ENCODE measurements around the gene FASN.

Gene FASN

DNA sequence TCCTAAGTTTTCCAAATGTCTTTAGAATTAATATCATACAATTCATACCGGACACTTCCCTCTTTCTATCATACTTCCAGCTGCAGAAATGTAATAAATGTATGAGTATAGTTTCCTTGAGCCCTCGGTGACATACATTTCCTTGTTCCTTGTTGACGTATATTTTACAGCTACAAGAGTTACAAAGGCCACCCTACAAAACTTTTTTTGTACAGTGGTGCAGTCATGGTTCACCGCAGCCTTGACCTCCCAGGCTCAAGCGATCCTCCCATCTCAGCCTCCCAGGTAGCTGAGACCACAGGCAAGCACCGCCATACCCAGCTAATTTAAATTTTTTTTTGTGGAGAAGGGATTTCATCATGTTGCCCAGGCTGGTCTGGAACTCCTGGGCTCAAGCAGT is 25.2 kb downstream of the FASN start:
- DNase-seq, result no peak

GRCh38 chr17:82070611-82071010 is 27.4 kb downstream of the FASN start:
- no peak for DNase-seq

GRCh38 chr17:82065638-82066303 is 32.3 kb downstream of the FASN start, which contains the start of gene DUS1L:
Gene DUS1L (minus strand): TSS chr17:82065804. CDS start chr17:82065059, 745 bp downstream.
- no peak for DNase-seq

DNA sequence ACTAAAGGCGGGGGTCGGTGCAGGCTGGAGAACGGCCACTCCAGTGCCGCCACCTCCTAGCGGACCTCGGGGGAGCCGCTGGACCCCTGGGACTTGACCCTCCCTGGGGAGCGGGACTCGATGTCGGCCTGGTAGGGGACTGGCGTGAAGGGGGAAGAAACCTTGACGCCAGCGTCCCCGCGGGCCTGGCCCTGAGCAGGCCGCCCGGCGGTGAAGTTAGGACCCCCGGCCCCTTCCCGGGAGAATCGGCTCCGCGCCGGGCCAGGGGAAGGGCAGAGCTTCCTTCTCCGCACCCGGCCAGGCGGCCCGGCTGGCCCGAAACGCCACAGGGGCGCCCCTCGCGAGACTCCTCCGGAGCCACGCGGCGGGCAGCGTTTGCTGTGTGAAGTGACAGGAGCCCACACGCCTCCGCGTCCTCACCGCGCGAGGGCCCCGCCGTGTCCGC is 32.8 kb downstream of the FASN start:
- DNase-seq, result no peak

GRCh38 chr17:82064433-82065192 is 33.4 kb downstream of the FASN start:
- no peak for DNase-seq

GRCh38 chr17:82063424-82064415 is 34.3 kb downstream of the FASN start:
- DNase-seq, result no peak

DNA sequence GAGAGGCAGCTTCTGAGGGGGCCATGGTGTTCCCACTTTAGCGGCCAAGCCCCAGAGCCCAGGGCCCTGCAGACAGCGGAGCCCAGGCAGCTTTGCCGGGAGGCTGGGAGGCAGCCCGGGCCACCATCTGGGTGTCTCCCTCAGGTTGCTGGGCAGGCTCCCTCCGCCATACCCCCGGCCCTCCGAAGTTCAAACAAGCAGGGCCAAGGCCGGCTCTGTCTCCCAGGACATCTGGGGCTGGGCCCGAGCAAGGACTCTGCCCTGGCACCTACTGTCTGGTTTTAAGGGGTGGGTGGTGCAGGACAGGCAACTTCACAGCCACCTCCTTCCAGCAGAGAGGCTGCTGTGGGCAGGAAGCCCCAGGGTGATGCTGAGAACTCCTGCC is 35.1 kb downstream of the FASN start:
- no peak for DNase-seq

GRCh38 chr17:82062076-82062983 is 35.7 kb downstream of the FASN start:
- no peak for DNase-seq

DNA sequence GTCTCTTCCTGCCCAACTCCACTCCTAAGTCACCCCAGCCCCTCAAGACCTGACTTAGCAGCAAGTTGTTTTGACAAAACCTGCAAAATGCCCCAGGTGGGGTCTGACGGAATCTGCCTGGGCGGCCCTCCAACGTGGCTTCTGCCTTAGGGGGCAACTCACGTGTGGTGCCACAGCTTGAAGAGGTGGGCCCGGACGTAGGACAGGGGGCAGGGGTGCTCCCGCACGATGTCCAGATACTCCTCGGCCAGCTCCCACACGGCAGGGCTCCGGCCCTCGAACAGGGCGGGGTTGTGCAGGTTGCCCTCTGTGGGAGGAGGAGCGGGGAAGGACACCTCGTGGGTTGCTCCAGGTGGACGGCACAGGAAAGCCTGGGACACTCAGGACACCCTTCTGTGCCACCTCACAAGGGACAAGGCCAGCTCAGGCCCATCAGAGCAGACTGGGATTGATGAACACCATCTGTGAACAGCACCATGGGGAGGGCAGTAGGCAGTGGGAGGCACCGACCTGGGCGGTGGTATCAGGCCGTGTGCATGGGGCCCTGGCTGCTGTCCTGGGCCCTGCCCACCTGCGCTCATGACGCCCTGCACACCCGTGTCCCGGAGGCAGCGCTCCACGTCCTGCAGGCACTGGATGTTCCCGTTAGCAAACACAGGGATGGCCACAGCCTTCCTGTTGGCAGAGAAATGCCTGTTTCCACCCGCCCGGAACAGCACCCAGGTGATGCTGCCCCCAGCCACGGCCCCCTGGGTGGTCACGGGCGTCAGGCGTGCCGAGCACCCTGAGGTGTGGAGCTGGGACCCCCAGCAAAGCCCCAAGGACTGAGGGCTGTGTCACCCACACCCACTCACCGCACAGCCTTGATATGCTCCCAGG is 36.8 kb downstream of the FASN start:
- DNase-seq, result no peak

GRCh38 chr17:82060614-82061013 is 37.4 kb downstream of the FASN start:
- DNase-seq, result no peak

GRCh38 chr17:82060001-82060380 is 38.0 kb downstream of the FASN start:
- DNase-seq, result no peak

DNA sequence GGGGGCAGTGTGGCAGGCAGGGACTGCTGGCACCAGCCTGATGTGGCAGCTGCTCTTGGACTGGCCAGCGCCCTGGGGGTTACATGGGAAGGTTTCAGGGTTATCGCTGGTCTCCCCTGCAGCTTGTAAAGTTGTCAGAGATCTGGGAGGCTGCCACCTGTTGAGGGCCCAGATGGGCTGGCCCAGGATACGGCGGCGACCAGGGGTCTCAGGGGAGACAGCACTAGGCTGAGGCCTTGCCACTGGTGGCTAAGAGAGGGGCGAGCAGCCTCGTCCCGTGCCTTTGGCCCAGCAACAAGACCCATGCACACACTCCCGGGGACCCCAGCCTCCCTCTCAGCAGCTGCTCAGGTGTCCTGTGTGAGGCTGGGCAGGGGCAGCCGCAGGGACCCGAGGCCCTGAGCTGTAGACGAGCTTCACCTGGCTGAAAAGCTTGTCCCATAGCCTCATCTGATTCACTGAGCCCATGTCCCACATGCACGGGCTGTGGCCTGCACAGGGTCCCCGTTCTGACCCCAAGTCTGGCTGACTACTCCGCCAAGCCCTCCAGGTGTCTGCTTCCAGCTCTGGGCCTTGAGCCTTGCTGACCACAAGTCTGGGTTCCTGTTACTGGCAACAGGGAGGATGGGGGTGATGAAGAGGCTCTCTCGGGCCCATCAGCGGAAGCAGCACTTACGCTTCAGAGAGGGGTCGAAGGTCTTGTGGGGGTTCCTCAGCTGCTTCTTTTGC is 38.6 kb downstream of the FASN start:
- DNase-seq, result peak; percentile 36

DNA sequence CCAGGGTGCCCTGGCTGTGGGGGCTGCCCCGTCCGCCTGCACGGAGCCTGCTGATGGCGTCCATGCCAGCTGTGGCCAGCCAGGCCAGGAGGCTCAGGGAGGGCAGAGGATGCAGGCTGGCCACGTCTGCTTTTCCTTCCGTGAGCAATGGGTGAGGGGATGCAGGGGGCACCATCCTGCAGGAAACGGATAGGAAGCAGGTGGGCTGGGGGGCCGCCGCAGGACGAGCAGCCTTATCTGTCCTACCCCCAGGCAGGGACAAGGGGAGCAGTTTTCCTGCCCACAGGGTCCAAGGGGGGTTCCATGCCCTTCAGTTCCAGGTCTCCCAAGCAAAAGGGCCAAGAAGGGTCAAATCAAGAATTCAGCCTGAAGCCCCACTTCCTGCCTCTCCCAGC is 39.2 kb downstream of the FASN start:
- DNase-seq, result no peak

- DNase-seq, result no peak
Measured at GRCh38 chr17:82058230-82058854, 39.7 kb downstream of the FASN start.

DNA sequence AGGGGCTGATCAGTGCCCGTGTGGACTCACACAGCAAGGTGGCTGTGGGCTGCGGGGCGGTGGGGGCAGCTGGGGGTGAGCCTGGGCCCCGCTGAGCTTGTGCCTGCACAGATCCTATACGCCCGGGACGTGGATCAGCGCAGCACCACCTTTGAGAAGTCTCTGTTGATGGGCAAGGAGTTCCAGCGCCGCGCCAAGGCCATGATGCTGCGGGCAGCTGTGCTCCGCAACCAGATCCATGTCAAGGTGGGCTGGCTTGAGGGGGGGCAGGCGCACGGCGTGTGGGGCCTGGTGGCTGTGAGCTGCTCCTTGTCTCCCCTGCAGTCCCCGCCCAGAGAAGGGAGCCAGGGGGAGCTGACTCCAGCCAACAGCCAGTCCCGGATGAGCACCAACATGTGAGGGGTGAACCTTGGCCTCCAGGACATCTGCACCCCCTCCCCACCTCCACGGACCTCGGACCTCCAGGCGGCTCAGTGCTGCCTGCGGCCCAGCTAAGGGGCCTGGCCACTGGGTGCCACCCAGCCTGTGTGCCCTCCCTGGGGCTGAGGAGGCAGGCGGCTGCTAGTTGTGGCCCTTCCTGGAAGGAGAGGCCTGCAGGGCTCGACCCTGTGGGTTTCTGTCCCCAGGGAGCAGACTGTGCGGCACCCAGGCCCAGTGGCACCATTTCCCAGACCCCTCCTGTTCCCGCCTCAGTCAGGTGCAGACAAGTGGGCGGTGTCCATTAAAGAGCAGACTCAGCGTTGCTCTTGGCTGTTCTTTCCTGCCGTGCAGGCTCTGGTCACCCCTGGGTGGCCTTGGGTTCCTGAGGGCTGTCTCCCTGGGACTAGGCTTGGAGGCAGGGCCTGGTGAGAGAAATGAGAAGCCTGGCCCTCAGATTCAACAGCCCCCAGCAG is 41.1 kb downstream of the FASN start:
- no peak for DNase-seq

DNA sequence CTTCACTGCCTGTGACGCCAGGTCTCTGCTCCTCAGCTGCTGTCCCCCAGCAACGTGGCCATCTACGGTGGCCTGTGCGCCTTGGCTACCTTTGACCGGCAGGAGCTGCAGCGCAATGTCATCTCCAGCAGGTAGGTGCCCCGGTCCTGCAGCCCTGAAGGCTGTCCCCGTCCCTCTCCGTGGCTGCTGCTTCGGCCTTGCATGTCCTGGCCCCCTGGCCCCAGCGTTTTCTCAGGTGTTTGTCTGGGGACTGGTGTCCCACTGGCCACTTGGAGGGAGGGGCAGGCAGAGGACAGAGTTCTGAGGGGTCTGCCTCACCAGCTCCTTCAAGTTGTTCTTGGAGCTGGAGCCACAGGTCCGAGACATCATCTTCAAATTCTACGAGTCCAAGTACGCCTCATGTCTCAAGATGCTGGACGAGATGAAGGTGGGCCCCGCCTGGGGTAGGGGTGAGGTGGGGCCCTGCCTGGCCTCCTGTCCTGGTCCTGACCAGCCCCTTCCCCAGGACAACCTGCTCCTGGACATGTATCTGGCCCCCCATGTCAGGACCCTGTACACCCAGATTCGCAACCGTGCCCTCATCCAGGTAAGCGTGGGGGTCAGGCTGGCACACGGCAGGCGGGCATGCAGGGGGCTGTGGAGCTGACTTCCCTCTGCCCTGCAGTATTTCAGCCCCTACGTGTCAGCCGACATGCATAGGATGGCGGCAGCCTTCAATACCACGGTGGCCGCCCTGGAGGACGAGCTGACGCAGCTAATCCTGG is 41.9 kb downstream of the FASN start:
- DNase-seq, result no peak

- no peak for DNase-seq
Measured at GRCh38 chr17:82055023-82055964, 42.7 kb downstream of the FASN start.

All from DMS 273 treated with DMSO at 0.1 percent for 48 hours (cell line).